Amniotic epithelial cell (primary cell): ENCODE data around the gene MTRR.
A peak's percentile ranks its signal among the peaks of the same experiment; 100 is the strongest.

ENCODE experiments used
- DNase-seq: peaks from one replicate; pipeline ENCODE4 v3.0.0-alpha.2; 2010; ENCODE audit warnings: low read depth

Gene MTRR

DNA sequence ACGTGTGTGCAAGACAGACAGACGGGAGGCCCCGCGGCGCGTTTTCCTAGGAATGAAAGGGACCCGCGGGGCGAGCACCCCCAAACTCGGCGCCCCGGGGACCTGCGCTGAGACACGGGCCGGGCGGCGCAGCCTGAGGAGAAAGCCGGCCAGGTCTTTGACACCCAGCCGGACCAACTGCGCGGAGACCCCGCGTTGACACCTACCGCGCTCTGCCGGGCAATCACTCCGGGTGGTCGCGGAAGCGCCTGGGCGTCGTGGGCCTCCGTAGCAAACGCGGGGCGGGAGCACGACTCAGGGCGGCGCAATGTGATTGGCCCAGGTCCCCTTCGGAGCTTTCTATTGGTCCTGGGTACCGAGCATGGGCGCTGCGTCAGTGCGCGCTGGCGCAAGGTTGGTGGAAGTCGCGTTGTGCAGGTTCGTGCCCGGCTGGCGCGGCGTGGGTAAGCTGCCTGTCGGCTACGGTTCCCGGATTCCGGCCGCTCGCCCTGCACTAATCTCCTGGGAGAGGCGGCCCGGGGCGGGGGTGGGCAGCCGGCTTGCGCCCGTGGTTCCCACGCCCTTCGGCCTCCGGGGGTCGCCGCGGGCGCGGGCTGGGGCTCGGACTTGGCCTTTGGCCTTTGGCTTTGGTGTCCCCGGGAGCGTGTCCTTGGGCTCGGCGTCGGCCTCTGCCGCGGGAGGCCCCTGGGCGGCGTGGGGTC is at the start of gene MTRR, which contains the start of gene FASTKD3:
TSS of gene MTRR (plus strand) at position 376 of the 701 bp plus-strand sequence. CDS start 1,647 bp downstream, outside the sequence.
TSS of gene FASTKD3 (minus strand) at position 259 of the 701 bp plus-strand sequence. CDS start 948 bp downstream, outside the sequence.
- DNase-seq: peak; percentile 92

DNA sequence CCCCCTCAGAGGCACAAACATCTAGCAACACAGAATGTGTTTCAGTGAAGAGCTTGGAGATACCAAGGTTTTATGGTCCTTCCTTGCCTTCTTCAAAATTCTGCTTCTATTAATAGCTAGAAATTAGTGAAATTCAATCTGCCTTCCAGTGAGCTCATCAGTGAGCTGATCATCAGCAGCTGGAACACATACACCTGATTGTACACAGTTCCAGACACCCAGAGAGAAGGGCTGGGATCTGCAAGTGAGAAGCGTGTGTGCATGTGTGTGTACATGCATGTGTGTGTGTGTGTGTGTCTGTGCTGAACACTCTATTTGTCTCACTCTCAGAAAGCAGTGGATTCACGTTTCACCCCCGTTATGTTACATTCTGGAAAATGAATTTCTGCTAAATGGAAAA is 46.5 kb upstream of the MTRR start:
- no peak for DNase-seq

DNA sequence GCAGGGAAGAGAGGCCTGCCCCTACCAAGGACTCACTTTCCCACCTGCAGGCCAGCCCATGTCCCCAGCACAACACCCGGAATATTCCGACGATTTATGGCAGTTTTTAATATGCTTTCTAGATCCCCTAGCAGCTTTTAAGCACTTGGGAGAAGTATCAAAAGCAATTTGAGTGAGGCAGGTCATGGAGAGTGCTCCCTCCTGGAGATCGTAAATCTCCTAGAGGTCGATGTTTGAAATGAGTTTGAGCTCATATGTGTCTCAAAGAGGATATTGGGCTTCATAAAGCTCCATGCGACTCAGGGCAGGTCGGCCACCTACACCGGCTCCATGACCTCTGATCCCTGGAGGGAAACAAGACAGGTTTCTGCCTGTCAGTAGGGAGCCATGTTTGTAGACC is 45.4 kb upstream of the MTRR start:
- no peak for DNase-seq

DNA sequence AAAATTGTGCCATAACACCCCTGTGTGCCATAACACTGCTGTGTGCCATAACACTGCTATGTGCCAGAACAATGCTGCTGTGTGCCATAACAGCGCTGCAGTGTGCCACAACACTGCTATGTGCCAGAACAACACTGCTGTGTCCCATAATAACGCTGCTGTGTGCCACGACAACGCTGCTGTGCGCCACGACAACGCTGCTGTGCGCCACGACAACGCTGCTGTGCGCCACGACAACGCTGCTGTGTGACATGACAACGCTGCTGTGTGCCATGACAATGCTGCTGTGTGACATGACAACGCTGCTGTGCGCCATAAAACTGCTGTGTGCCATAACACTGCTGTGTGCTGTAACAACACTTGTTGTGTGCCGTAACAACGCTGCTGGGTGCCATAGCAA is 44.0 kb upstream of the MTRR start:
- DNase-seq: no peak

DNA sequence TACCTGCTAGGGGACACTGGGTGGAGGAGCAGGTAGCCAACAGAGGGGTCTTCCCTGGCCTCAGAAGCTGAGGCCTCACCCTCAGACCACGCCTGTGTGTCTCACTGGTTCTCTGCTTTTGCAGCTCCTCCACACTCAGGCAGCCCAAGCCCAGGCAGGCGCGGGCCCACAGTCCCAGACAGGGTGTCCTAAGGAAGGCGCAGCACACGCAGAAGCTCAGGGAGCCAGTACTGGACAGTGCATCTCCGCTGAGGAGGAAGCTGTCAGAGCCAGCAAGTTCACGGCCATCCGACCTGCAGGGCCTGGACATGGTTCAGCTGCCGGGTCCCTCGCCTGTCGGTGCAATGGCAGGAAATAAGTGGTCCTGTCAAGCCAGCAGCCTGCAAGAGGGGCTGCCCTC is 43.3 kb upstream of the MTRR start:
- no peak for DNase-seq

DNA sequence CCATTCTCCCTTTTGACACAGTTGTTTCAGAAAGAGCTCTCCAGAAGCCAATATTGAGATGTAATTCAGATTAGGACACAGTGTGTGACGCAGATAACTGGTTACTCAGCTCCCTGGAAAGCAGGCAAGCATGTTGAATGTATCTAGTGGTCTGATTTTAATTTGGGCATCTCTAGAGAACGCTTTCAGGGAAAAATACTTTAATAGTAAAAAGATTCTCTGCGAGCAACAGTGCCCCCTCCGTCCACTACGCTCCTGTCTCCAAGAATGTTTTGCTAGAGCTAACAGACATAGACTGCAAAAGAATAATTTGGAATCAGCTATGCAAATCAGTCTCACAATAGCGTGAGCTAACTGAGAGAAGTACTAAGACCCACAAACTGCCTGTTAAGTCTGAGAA is 41.3 kb upstream of the MTRR start:
- no peak for DNase-seq

DNA sequence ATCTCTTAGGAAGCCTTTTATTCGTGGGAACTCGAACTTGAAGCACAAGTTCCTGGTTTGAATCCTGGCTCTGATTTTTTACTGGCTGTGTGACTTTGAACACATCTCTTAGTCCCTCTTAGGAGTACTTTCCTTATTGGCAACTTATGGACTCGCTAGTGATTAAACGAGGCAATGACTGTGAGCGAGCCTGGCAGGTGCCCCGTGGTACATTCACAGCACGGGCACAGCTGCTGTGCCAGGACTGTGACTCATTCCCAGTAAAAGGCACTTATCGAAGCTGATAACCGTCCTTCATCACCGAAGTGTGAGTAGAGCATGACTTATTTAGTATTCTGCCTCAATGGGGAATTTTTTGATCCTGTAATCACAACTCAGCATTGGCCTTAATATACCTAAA is 40.7 kb upstream of the MTRR start:
- no peak for DNase-seq

DNA sequence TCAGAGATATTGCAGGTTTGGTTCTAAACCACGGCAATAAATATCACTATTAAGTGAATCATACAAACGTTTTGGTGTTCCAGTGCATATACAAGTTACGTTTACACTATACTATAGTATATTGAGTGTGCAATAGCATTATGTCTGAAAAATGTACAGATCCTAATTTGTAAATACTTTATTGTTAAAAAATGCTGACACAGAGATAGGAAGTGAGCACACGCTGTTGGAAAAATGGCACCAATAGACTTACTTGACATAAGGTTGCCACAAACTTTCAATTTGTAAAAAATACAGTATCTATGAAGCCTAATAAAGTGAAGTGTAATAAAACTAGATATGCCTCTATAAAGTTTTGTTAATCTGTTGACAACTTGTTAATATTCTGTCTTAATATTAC is 34.0 kb upstream of the MTRR start:
- DNase-seq: no peak

DNA sequence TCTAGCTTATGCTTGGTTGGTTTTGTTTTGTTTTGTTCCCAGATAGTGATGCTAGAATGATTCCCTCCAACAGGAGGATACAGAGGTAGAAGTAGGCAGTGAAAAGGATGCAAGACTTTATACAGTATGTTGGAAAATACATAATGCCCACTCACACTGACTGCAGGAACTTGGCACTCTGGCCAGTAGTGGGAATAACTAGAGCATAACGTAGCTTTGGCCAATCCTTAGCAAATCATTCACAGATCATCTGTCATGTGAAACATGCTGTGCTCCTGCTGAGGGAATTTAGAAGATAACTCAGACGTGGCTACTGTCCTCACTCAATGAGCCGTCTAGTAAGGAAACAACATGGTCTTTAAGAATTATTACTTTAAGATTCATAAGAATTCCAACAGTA is 31.5 kb upstream of the MTRR start:
- no peak for DNase-seq

DNA sequence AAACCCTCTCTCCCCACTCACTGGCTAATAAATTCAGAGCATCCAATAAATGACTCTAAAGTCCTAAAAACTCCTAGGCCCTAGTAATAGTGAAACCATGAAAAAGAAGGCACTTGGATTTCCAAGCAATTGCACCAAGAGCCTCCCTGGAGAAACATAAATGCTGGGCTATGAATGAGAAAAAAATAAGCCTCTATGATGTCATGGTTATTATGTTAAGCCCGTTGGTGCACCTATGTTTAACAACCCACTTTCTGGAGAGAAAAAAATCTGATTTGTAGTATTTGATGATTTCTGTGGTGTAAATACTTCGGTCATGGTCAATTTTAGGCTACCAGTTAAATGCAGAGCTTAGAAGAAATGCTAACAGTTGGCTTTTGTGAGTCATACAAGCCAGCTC is 26.4 kb upstream of the MTRR start:
- no peak for DNase-seq

DNA sequence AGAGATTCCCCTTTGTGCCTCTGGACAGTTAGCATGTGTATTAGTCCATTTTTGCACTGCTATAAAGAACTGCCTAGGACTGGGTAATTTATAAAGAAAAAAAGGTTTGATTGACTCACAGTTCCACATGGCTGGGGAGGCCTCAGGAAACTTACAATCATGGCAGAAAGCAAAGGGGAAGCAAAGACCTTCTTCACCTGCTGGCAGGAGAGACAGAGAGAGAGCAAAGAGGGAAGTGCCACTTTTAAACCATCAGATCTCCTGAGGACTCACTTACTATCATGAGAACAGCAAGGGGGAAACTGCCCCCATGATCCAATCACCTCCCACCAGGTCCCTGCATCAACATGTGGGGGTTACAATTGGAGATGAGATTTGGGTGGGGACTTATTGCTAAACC is 24.0 kb upstream of the MTRR start:
- DNase-seq: no peak

DNA sequence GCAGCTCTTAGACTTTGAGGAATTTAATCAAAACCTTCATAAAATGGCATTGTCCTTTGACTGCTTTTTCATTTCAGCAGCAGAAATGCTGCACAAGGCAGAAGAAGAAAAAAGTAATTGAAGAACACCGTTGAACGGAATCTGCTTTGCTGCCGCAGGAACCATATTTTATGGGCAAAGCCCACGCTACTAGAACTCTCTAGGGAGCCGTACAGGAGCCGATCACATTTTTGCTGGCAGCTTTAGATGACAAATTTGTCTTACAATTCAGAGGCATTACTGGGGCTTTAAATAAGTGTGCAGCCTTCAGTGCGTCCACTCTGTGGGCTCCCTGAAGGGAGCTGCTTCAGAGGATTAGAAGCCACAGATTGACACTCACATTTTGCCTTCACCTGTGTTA is 23.4 kb upstream of the MTRR start:
- no peak for DNase-seq

DNA sequence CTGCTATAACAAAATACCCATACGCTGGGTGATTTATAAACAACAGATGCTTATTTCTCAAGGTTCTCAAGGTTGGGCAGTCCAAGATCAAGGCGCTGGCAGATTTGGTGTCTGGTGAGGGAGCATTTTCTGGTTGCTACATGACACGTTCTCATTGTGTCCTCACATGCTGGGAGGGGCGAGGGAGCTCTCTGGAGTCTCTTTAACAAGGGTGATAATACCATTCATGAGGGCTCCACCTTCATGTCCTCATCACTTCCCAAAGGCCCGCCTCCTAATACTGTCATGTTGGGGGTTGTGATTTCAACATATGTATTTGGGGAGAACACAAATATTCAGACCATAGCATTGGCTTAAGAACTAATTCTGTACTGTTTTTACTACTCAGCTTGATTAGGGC is 22.6 kb upstream of the MTRR start:
- no peak for DNase-seq

DNA sequence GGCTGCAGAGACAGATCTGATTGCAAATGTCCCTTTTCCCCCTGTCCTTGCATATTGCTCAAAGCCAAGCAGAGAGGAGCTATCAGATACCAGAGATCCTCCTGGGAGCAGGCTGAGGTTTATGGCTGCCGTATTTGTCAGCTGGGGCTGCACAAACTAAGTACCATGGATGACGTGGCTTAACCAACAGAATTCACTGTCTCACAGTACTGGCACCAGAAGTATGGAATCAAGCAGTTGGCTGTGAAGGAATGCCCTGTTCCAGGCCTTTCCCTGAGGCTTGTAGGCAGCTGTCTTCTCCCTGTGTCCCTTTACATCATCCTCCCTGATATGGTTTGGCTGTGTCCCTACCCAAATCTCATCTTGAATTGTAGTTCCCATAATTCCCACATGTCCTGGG is 20.7 kb upstream of the MTRR start:
- DNase-seq: no peak

DNA sequence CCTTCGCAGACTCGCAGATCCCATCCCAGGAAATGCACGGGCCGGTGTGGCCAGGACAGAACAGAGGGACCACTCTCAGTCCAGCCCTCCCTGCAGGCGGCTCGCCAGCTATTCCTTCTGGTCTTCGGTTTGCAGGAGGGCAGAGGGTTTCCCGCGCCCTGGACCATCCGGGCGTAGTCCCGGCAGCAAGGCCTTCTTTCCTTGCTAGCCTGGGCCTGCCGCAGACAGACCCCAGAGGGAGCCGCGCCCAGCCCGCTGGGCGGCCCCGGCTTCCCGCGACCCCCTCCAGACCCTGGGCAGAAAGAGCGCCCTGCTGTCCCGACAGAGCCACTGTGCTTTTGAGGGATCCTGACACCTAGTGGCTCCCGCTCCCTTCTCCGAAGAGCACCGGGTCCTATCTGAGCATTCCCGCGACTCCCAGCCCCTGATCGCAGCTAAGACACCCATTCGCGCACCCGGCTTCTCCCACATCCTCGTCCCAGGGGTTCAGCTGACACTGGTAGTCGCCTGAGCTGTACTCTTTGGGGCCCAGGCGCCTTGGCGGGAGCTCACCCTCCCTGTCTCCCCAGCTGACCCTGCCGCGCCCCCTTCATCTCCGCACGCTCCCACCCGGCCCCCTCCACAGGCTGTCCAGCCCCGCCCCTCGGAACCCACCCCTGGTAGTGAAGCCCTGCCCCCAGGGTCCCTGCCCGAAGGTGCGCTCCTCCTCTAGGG is 19.1 kb upstream of the MTRR start:
- DNase-seq: no peak

DNA sequence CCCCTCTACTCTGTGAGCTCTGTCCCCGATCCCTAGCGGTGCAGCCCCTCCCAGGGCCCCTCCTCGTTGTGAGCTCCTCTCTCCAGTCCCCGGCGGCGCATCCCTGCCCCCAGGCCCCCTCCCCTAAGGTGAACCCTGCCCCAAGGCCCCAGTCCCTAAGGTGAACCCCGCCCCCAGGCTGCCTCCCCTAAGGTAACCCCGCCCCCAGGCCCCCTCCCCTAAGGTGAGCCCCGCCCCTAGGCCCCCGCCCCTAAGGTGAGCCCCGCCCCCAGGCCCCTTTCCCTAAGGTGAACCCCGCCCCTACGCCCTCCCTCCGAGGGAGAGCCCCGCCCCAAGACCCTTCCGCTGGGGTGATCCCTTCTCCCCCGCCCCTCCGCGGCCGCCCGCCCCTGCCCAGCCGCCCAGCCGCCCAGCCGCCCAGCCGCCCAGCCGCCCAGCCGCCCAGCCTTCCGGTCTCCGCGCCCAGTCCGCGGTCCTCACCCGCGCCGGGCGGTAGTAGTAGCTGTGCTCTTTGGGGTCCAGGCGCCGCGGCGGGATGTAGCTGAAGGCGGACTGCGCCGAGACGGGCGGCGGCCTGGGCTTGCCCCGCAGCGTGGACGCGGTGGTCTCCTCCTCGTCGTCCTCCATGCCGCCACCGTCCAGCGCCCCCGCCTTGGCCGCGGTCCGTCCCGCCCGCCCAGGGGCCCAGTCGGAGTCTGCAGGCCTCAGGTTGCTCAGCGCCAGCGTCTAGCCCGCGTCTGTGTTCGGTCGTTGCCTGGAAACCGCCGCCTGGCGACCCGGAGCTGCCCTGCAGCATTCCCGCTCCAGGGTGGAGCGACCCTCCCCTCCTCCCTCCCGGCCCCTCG is 18.3 kb upstream of the MTRR start, which contains the start of gene CFAP90:
TSS of gene CFAP90 (minus strand) at position 739 of the 845 bp plus-strand sequence. CDS start at position 627, 112 bp downstream.
- peak; percentile 35 for DNase-seq

DNA sequence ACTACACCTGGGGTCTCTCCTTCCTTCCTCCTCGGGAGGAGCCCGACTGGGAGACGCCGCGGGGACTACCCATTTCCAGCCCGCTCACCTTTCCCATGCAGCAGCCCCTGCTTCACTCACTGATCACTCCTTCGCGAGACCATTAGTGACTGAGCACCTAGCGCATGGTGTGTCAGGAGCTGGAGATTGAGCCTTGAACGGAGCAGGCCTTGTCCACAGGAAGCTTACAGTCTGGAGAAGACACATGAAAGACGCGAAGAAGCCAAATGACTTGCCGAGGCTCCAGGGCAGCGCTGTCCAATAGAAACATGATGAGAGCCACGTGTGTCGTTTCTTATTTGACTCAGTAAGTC is 17.7 kb upstream of the MTRR start:
- DNase-seq: no peak

DNA sequence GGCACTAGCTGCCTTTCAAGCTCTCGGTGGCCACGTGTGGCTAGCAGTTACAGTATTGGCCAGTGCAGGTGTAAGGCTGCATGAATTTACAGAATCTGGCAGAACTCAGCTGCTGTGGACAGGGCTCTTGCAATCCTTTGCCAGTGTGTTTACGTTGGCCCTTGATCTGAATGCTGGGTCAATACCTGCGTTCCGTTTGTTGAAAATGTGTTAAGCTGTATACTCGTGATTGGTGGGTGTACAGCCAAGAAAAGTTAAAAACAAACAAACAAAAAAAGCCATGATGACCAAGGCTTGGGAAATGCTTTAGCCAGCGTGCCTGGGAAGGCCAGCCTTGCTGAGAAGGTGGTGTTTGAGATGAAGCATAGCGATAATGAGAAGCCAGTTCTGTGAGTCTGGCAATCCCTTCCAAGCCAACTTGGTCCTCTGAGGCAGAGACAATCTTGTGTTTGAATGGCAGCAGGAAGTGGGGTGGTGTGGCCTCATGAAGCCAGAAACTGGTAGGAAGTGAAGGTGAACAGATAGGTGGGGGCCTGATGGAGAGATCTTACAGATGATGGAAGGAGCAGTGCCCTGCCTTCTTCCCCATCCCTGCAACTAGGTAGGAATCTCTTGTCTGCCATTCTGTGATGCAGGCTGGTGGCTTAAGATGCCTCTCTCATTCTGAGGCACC is 17.2 kb upstream of the MTRR start:
- no peak for DNase-seq

DNA sequence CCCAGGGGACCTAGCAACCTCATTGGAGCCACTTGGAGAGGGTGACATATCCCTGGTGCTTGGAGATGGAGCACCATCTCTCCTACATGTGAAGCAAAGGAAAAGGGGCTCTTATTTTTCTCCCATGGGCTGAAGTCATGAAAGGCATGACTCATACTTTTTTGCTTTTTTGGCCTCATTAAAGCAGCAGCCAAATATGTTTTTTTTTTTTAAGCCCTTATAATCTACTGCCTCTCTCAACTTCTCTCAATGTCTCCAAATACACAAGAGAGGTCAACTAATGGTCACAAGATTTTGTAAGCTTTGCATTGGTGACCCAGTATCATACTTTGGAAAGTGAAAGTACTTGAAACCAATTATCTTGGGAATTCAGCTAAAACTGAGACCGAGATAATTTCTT is 16.4 kb upstream of the MTRR start:
- no peak for DNase-seq

DNA sequence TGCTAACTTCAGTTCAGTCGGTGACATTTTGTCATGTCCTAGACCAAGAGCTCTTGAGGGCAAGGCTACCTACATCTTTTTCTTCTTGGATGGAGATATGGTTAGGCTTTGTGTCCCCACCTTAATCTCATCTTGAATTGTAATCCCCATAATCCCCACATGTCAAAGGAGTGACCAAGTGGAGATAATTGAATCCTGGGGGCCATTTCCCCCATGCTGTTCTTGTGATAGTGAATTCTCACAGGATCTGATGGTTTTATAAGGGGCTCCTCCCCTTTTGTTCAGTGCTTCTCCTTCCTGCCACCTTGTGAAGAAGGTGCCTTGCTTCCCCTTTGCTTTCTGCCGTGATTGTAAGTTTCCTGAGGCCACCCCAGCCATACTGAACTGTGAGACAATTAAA is 16.0 kb upstream of the MTRR start:
- DNase-seq: no peak

DNA sequence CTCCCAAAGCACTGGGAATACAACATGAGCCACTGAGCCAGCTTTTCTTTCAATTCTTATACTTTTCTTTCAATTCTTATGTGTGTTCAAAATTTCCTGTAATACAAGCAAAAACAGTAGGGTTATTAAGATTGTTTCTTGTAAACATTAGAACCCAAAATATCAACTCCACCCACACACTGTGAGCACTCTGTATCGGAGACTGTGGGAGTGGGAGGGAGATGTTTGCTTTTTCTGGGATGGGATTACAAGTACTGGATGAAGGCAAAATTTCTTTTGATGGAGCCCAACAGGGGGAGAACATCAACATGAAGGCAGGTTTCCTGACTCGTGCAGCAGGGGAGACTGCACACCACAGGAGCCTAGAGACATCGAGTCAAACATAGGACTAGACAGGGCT is 13.3 kb upstream of the MTRR start:
- DNase-seq: no peak

DNA sequence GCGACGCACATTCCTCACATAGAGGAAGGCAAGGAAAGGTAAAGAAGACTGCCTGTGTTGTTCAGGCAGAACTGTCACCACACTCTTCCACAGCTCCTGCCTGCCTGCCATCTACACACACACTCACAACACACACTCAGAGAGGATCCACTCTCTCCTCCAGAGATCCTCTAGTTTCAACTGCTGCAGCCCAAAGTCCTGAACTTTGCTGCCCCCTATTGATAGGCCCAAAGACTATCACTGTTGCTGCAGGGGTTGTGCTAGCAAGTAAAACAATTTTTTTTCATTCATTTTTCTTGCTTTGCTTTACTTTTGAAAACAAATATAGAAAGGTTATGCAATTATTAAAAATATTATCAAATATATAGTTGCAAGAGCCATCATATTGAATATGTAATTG is 12.1 kb upstream of the MTRR start:
- peak; percentile 53 for DNase-seq
